HG03520 (cell line): ENCODE measurements around the gene F3.
A peak's percentile ranks its signal among the peaks of the same experiment; 100 is the strongest.
"Not testable (repeated sequence)": the region's sequence is repeated elsewhere in the genome, so short reads cannot be mapped to it uniquely, and the experiment has no call there.

ENCODE experiments used
- ATAC-seq: cut with Tn5 transposase; IDR thresholded peaks from one replicate; pipeline ENCODE4 v1.9.1; 2021; ENCODE audit warnings: mild to moderate bottlenecking, moderate library complexity; ENCODE audit not compliant: unreplicated experiment

F3 gene

GRCh38 chr1:94541246-94542087 is at the start of gene F3:
F3 (minus strand) TSS chr1:94541759; CDS start chr1:94541636, 123 bp downstream.
- ATAC-seq, result peak; percentile 63

DNA sequence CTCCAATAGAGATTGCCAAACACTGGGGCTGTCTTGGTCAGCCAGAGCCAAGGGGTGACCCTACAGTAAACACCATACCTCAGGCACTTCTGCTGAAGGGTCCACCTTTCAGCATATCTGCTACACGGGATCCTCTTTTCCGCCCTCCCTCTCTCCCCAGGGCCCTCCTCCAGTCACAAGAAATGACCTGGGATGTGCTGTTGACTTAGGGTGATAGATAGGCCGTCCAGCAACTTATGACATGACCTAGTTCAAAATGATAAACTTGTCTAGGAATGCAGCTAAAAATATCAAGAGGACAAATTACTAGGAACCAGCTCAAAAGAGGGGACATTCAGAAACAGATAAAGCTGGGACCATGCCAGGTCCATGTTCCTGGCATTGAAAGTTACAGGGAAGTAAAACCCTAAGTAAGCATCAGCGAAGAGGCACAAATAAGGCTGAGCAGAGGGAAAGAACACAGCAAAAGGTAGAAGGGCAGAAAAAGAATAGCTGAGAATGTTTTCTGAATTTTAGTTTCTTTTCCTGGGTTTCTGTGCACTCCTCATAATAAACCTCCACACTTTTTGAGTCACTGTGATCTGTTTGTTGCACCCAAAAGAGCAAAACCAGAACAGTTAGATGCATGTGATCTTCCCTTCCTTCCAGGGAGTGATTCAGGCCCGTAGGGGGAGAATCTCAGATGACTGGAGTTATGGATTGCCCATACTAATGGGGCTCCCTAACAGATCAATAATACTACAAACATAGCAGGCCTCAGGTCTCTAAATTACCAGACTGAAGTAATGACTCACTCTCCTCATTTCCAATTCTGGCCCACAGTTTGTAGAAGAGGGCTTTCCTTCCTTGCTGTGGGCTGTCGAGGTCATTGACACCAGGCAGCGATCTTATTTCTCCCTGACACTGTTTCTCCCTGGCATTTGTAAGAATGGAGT is 48.9 kb upstream of the F3 start:
- no peak for ATAC-seq

DNA sequence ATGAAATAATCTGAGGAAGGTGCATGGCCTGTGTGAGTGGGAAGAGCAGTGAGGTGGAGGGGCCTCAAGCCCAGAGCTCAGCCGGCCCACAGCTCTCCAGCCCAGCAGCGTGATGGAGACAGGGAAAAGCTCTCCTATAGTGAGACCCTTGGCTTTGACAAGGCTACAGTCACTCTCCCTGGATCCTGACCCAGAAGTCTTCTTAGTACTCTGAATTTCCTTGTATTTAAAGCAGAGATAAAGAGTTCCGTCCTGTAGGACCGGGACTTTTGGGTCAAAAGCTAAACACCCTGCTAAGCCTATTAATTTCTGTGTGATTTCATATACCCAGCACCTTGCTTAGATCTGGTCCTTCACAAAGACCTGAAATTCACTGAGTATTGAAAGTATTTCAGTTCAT is 48.2 kb upstream of the F3 start:
- ATAC-seq, result no peak

DNA sequence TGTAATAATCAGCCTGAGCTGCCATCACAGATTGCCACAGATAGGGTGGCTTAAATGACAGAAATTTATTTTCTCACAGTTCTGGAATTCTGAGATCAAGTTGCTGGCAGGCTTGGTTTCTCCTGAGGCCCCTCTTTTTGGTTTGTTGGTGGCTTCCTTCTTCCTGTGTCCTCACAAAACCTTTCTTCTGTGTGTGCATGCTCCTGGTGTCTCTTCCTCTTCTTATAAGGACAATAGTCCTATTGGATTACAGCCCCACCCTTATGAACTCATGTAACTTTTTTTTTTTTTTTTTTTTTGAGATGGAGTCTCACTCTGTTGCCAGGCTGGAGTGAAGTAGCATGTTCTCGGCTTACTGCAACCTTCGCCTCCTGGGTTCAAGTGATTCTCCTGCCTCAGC is 41.0 kb upstream of the F3 start:
- no peak for ATAC-seq

GRCh38 chr1:94580367-94581115 is 39.0 kb upstream of the F3 start:
- ATAC-seq, result no peak

DNA sequence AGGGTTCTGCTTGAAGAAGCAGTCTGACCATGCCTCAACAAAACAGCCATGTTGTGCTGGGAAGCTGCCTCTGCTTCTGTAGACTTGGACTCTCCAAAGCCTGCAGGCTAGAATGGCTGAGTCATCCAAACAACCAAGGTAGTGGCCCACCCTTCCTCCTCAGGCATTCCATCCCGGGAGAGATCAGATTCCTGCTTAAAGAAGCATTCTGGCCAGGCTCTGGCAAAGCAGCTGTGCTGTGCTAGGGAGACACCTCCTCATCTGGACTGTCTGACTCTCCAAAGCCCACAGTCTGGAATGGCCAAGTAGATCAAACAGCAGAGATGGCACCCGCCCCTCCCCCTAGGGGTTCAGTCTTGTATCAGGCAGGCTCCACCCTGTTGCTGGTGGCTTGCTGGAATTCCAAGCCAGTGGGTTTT is 38.3 kb upstream of the F3 start:
- ATAC-seq, result no peak

- ATAC-seq, result no peak
These were observed 37.3 kb upstream of the F3 start for GRCh38 chr1:94578856-94579255.

DNA sequence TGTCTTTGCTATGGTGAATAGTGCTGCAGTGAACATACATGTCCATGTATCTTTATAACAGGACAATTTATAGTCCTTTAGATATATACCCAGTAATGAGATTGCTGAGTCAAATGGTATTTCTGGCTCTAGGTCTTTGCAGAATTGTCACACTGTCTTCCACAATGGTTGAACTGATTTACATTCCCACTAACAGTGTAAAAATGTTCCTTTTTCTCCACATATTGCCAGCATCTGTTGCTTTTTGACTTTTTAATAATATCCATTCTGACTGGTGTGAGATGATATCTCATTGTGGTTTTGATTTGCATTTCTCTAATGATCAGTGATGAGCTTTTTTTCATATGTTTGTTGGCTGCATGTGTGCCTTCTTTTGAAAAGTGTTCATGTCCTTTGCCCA is 32.4 kb upstream of the F3 start:
- not testable (repeated sequence) for ATAC-seq

GRCh38 chr1:94572780-94573179 is 31.2 kb upstream of the F3 start:
- no peak for ATAC-seq

- ATAC-seq, result not testable (repeated sequence)
These were observed 29.4 kb upstream of the F3 start for GRCh38 chr1:94570965-94571364.

DNA sequence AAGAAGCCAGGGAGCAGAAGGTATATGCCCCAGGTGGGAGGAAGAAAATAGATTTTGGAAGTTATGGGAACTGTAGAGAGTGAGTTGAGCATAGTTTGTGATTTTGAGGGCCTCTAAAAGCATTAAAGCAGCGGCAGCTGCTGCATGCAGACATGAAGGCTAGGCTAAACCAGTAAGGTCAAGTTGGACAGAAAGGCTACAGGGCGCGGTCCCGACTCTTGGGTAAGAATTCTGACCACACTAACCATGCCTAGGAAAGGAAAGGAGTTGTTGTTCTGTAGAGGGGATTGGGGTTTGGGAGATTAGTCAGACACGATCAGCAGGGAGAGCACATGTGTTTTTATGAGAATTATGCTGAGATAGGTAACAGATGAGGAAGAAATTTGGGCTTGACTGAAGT is 27.2 kb upstream of the F3 start:
- ATAC-seq, result not testable (repeated sequence)

DNA sequence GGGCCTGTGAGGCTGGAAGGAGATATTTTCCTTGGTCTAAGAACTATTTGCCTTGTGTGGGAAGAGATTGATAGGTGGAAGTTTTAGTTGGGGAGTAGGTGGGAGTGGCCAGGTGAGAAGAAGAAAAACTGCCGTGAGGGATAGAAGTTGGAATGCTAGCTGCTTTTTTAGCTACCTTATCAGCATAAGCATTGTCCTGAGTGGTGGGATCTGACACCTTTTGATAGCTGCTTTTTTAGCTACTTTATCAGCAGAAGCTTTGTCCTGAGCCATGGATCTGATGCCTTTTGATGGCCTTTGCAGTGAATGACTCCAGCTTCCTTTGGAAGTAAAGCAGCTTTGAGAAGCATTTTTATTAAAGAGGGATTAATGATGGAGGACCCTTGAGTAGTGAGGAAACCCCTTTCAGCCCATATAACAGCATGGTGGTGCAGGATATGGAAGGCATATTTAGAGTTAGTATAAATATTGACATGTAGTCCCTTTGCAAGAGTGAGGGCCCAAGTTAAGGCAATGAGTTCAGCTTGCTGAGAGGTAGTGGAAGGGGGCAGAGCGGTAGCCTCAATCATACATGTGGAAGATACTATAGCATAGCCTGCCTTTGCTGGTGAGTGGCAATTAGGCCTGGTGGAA is 26.5 kb upstream of the F3 start:
- ATAC-seq, result not testable (repeated sequence)

GRCh38 chr1:94566436-94566835 is 24.9 kb upstream of the F3 start:
- ATAC-seq, result not testable (repeated sequence)

DNA sequence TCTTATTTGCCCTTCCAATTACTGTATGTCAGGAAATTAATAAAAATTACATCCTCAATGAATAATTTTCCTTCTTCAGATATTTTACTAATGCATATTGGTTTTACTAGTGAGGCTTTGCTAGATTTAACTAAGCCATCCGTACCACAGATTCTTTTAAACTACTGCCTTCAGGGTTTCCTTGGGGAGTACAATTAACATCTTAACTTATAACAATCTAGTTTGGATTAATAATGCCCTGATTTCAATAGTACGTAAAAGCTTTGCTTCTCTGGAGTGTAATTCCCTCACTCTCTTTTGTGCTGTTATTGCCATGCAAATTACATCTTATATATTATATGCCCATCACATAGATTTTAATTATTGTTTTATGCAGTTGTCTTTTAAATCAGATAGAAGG is 24.3 kb upstream of the F3 start:
- ATAC-seq, result no peak

DNA sequence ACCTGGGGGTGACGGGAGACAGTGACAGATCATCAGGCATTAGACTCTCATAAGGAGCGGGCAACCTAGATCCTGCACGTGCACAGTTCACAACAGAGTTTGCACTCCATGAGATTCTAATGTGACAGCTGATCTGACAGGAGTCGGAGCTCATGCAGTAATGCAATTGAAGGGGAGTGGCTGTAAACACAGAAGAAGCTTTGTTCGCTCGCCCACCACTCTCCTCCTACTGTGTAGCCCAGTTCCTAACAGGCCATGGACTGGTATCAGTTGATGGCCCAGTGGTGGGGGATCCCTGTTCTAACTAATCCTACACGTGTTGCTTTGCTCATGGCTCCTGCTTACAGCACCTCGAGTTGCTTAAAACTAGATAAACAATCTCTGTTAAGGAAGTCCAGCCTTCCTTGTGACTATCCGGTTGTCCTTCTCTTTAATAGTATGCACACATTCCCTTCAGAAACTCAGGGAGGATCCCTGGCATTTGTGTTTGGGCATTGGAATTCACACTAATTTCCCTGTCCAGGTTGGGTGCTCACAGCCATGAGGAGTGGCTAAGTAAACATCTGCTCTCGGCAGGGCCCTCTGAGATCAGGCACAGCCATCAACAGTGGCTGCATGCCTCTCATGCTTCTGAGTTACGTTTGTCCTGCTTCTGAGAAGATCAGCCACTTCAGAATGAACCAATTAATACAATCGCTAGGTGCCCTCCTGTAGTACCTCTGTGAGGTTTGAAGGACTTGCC is 21.1 kb upstream of the F3 start:
- no peak for ATAC-seq

- no peak for ATAC-seq
These were observed 18.8 kb upstream of the F3 start for GRCh38 chr1:94560333-94560732.

DNA sequence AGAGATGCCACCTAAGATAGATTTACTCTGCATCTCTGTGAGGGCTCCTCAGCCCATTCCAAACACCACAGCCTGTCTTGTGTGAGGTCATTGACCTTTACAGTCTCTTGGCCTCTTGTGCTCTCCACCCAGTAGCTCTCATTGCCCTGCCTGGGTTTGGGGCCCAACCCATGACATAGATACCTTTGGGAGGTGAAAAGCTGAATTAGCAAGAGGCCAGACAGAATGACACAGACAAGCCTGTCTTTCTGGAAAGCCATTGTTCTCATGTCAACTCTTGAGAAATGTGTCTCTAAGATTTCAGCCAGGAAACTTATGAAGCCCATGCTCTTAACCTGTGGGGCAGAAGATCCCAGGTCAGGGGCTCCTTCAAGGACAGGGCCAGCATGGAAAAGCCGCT is 18.4 kb upstream of the F3 start:
- ATAC-seq, result no peak

GRCh38 chr1:94555091-94555490 is 13.5 kb upstream of the F3 start:
- ATAC-seq, result no peak

DNA sequence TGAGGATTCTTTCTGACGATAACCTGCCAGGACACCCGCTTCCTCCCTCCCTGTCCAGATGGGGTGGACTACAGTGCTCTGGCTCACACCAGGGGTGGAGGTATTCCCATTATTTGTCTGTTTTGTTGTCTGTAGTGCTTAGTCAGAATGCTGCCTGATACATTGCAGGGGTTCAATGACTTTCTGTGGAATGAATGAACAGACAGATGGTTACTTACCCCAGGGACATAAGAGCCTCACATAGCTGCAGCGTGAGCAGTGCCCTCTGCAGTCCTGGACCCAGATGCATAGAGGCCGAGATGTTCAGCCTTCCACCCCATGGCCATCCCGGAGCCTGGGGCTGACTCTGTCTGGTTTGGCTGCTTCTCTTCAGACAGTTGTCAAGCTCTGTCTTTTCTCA is 13.0 kb upstream of the F3 start:
- no peak for ATAC-seq

DNA sequence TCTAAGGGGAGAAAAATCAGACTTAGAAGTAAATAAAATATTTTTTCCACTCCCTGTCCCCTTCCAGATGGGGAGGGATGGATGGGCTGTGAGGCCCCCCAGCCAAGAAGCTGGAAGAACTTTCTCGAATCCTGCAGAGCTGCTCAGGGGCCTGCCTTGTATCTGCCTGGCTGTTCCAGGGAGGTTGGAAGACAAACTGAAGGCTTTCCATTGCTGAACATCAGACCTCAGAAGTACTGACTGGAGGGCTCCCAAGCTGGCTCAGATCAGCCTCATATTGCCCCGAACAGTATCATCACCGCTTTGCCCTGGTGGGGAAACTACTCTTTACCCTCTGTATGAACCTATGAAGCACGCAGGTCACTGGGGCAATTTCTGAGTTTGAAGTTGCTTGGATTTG is 12.4 kb upstream of the F3 start:
- ATAC-seq, result no peak
